ENCODE data around the gene MTF2.

Gene MTF2

DNA sequence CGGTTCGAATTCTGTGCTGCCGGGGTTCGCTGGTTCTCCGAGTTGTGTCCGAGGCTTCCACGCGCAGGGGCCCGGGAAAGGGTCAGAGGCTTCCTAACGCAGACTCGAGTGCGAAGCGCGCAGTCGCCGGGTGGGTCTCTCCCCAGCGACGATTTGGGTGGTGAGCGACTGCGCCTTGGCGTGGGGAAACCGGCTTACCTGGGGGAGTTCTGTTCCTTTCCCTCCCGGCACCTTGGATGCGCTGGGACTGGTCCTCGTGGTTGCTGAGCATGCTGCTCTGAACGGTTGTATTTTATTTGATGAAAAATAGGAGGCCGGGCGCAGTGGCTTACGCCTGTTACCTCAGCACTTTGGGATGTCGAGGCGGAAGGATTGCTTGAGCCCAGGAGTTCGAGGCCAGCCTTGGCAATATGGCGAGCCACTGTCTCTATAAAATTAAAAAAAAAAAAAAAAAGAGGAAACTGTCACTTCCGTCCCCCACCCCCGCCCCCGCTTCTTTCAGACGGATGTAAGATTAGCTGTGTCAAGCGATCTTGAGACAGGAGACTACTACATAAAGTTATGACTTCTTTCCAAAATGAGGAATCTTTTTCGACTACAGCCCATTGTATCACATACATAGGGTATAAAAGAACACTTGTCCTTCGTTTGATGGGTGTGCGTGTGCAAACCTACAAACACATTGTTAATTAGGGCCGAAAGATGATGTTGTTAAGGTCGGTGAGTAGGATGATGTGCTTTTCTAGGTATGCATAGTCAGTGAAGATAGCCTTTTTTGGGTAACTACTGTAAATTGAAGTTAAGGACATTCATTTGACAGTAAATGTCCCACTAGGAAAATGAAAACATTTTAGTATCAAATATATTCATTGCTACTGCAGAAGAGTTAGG lies 101.9 kb downstream of the MTF2 start, which contains the start of gene CCDC18:
CCDC18 (plus strand) TSS at position 2 of the 891 bp plus-strand sequence. CDS start 2,638 bp downstream, outside the sequence.
- peak; percentile 39 to 44 (median 42) for DNase-seq (ENCODE audit: low read depth in 2 of 3, low spot score in 1 of 3)

DNA sequence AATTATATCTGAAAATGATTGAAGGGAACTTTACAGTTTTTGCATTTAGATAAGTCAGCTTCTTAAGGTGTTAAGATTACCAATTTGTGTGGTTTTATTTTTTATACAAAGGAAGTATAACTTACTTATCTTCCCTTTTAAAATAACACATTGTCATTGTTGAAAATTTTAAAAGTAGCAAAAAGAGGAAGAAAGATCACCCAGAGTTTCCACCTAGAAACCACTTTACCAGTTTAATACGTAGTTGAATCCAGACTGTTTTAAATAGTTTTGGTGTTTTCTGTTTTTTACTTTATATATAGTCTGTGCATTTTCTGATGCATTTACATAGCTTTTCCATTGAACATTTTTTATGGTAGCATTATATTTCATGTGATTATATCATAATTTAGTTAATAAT lies 107.6 kb downstream of the MTF2 start:
- DNase-seq (ENCODE audit: low read depth in 2 of 3, low spot score in 1 of 3): no peak

All from stimulated activated CD4-positive, alpha-beta T cell treated with anti-CD3 and anti-CD28 coated beads, Interleukin-12 subunit alpha, Interleukin-12 subunit beta, amount 100 ng/mL, for 48 hours (primary cell).